GM06990 (cell line): Measurements from ENCODE around the gene GABARAPL2.

Experiments used
- DNase-seq: peaks from one replicate; pipeline ENCODE4 v3.0.0-alpha.2; 2011; ENCODE audit not compliant: insufficient read length; ENCODE audit errors: extremely low read depth
- H3K27me3 ChIP-seq: replicated peaks from 2 replicates; pipeline ENCODE4 v1.6.0; 2011; ENCODE audit warnings: low read length; ENCODE audit not compliant: control insufficient read depth, insufficient read depth
- H3K36me3 ChIP-seq: 2 replicates; pipeline ENCODE4 v1.5.1; 2011; ENCODE audit warnings: low read length; ENCODE audit not compliant: control insufficient read depth, insufficient read depth
- H3K4me3 ChIP-seq: replicated peaks from 2 replicates; pipeline ENCODE4 v1.5.1; 2011; ENCODE audit warnings: low read depth, mild to moderate bottlenecking, control low read depth, low read length
- TF ChIP-seq, protein P1 (sequence below): IDR thresholded peaks from 2 replicates; pipeline ENCODE4 v1.5.1; 2011; ENCODE audit warnings: low read length, control low read depth, mild to moderate bottlenecking, inconsistent platforms; ENCODE audit not compliant: insufficient read depth, poor library complexity, severe bottlenecking

The GABARAPL2 gene

DNA sequence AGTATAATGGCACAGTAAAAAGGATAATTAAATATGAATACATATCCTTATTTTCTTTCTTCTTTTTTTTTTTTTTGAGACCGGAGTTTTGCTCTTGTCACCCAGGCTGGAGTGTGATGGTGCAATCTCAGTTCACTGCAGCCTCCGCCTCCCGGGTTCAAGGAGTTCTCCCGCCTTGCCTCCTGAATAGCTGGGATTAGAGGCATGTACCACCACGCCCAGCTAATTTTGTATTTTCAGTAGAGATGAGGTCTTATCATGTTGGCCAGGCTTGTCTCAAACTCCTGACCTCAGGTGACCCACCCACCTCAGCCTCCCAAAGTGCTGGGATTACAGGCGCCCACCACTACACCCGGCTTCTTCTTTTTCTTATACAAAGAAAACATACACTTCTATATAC, 12.0 kb downstream of the GABARAPL2 start:
- H3K27me3 ChIP-seq = no peaks in the 10 kb centered on the region
- no peak for DNase-seq
- H3K4me3 ChIP-seq = no peak overlapping the region
- TF ChIP-seq, protein P1, sequence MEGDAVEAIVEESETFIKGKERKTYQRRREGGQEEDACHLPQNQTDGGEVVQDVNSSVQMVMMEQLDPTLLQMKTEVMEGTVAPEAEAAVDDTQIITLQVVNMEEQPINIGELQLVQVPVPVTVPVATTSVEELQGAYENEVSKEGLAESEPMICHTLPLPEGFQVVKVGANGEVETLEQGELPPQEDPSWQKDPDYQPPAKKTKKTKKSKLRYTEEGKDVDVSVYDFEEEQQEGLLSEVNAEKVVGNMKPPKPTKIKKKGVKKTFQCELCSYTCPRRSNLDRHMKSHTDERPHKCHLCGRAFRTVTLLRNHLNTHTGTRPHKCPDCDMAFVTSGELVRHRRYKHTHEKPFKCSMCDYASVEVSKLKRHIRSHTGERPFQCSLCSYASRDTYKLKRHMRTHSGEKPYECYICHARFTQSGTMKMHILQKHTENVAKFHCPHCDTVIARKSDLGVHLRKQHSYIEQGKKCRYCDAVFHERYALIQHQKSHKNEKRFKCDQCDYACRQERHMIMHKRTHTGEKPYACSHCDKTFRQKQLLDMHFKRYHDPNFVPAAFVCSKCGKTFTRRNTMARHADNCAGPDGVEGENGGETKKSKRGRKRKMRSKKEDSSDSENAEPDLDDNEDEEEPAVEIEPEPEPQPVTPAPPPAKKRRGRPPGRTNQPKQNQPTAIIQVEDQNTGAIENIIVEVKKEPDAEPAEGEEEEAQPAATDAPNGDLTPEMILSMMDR = no peak
- H3K36me3 ChIP-seq = peaks cover 7% of the 10 kb centered on the region

DNA sequence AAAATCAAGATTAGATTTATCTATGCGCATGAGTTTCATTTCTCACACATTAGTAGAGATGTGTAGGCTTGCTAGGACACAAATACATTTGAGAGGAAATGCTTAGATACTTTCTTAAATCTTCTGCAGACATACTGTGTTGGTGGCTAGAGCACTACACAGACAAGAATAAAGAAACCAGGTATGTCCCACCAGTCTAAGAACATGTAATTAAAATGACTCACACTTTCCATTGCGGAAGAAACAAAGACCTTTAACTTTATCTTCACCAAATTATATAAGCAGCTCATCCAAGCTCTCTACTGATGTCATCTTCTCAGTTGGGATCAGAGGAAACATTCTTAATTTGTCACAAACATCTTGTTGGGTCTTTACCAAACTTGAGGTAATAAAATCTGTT, 12.5 kb downstream of the GABARAPL2 start:
- DNase-seq = no peak
- no peaks in the 10 kb centered on the region for H3K27me3 ChIP-seq
- peaks cover 7% of the 10 kb centered on the region for H3K36me3 ChIP-seq
- TF ChIP-seq, protein P1 = no peak
- H3K4me3 ChIP-seq = no peak overlapping the region

DNA sequence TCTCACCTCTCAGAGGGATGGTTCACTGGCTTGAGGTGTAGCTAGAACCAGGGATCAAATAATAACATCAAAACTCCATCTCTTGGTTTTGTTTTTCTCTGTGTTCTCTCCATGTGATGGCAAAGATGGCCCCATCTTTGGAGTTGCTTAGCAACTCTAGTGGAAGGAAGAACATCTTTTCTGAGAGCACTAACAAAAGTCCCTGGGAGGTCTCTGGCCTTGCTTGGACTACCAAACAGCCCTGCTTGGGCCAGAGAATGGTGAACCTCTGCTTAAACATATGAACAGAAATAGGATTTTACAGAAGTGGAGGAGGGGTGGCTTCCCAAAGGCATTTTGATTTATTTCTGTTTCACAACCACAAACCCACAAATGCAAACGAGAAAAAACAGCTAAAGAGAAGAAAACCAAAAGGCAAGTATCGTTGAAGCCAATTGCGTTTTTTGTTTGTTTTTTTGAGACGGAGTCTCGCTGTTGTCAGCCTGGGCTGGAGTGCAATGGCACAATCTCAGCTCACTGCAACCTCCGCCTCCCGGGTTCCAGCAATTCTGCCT, 13.2 kb downstream of the GABARAPL2 start:
- TF ChIP-seq, protein P1 = no peak
- peaks cover 5% of the 10 kb centered on the region for H3K36me3 ChIP-seq
- no peak for DNase-seq
- H3K27me3 ChIP-seq = no peaks in the 10 kb centered on the region
- no peak overlapping the region for H3K4me3 ChIP-seq

DNA sequence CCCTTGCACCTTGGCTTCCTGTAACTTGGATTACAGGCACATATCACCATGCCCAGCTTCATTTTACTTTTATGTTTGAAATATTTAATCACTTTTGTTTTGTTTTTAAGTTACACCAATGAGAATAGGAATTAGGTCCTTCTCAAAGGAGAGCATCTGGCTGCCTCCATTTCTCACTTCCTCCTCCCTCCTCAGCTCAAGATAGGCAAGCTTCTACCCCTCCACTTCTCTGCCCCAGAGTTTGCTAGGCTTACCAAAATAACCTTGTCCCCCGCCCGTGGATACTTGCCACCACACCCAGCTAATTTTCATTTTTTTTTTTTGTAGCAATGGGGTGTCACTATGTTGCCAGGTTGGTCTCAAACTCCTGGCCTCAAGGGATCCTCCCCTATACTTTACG, 17.9 kb downstream of the GABARAPL2 start:
- TF ChIP-seq, protein P1 = no peak
- peak; percentile 18 for DNase-seq
- H3K27me3 ChIP-seq = no peaks in the 10 kb centered on the region
- no peak overlapping the region for H3K4me3 ChIP-seq
- no peaks in the 10 kb centered on the region; the same call in 1 of the 2 replicates for H3K36me3 ChIP-seq

DNA sequence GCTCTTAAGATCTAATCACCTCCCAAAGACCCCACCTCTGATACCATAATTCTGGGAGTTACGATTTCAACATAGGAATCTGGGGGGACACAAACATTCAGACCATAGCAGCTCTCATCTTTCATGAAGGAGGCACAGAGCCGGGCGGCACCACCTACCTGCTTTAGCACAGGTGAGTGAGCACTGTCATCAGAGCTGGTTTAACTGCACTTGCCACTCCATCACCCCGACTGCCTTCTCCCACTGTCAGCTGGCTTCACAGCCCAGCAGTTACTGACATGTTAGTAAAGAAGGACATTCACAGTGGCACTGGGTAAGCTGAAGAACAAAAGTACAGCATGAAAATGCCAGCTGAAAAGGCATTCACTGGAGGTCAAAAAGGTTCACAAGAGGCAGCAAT, 22.5 kb downstream of the GABARAPL2 start:
- Histone ChIP-seq H3K36me3 (no peaks in the 10 kb centered on the region; the same call in 1 of the 2 replicates), H3K27me3 (no peaks in the 10 kb centered on the region), H3K4me3 (no peak overlapping the region)
- no peak for DNase-seq
- TF ChIP-seq, protein P1 = no peak

DNA sequence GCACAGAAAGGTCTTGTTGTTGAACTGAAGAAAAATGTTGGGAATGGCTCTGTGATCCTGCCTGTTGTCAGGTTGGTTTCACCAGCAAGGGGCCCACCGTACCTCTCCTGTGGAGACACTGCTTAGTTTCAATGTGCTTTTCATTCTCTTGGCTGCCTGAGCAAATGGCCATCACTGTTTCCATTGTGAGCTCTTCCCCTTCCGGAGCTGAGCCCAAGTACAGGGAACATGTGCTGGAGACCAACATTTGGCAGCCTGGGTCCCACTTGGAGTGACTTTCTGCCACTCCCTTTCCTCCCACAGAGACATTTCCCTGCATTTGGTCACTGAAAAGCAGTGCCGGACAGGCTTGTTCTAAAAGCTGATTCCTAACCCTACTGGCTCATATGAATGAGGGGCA, 23.1 kb downstream of the GABARAPL2 start:
- Histone ChIP-seq H3K4me3 (no peak overlapping the region), H3K36me3 (no peaks in the 10 kb centered on the region; the same call in none of the 2 replicates), H3K27me3 (no peaks in the 10 kb centered on the region)
- DNase-seq = no peak
- TF ChIP-seq, protein P1 = no peak
